GM23248 (cell line): ENCODE data around the gene RAB33A.

Source experiments
- EZH2 ChIP-seq: fragments of 200-600 bp; sonication (generic); IDR thresholded peaks from 2 replicates; pipeline ENCODE4 v1.6.1; 2018; ENCODE audit warnings: antibody characterized with exemption, mild to moderate bottlenecking; ENCODE audit not compliant: insufficient read depth, poor library complexity, severe bottlenecking
- EZH2phosphoT487 ChIP-seq: fragments of 200-600 bp; sonication (generic); IDR thresholded peaks from 2 replicates; pipeline ENCODE4 v1.6.1; 2018; ENCODE audit warnings: antibody characterized with exemption, moderate library complexity, mild to moderate bottlenecking, low read depth; ENCODE audit not compliant: insufficient read depth

DNA sequence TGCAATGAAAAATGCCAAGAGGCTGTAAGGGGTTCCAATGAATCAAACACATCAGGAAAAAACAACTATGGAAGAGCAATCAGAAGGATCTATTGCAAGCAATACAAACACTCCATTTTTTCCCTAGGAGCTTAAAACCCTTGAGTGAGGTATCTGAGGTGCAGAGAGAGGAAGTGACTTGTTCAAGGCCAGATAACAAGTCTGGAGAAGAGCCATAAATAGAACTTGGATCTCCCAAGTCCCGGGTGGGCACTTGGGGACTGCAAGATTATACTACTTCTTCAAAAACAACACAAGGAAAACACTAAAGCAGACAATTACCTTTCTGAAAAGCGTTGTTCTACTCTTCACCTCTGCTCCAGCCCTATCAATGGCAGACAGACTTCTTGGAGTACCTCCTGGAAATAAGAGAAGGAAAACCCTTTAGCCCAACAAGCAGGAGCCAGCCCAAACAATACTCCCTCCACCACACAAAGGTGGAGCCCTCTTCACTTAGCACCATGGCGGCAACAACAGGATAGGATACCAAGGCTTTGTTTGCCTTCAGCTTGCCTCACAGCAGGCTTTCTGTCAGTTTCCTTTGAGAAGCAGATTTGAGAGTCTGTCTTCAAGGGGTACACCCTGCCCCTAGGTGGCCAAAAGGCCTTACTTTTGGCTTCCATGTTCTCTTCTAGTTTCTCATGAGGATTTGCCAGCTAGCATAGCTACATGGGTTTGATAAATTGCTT lies 32.1 kb upstream of the RAB33A start:
- TF ChIP-seq EZH2 = no peak
- no peak for TF ChIP-seq EZH2phosphoT487
